Adrenal gland (tissue), 12 donors: ENCODE results near the gene FAM162A. TPM values are rescaled to one million over a fixed set of nuclear protein-coding genes. Genes with fewer than 3 reads are reported as not detected.

Experiments
- DNase-seq, 7 donors: peaks; one replicate each; pipeline ENCODE4 v3.0.0-alpha.2; 2019 to 2020
- H3K27ac ChIP-seq, 5 donors: fragments of 200-600 bp; sonication (generic) in 4 of 5; 1 replicate in 3 of 5; 2 replicates in 2 of 5; pipeline versions ENCODE4 v1.5.1 to v1.8.0; 2016 to 2020; ENCODE audit warnings: mild to moderate bottlenecking in 1 of 5
- H3K27me3 ChIP-seq: fragments of 200-600 bp; 2 replicates; pipeline ENCODE4 v1.8.0; 2021
- H3K36me3 ChIP-seq, 2 donors: fragments of 200-600 bp; replicated peaks in 1 of 2; 1 replicate in 1 of 2; 2 replicates in 1 of 2; pipeline versions ENCODE4 v1.5.1 to v1.8.0; 2018 to 2022
- H3K4me1 ChIP-seq, 2 donors: fragments of 200-600 bp; replicated peaks in 1 of 2; 1 replicate in 1 of 2; 2 replicates in 1 of 2; pipeline versions ENCODE4 v1.5.1 to v1.8.0; 2018 to 2021
- H3K4me3 ChIP-seq, 4 donors: fragments of 200-600 bp; sonication (generic) in 3 of 4; one replicate each; pipeline ENCODE4 v1.5.1; 2016 to 2018
- H3K9me3 ChIP-seq, 3 donors: fragments of 200-600 bp; sonication (generic) in 1 of 3; replicated peaks in 1 of 3; 1 replicate in 2 of 3; 2 replicates in 1 of 3; pipeline versions ENCODE4 v1.5.1 to v1.8.0; 2016 to 2021
- CTCF ChIP-seq, 6 experiments: fragments of 450-650 bp in 4 of 6; fragments of 200-600 bp in 2 of 6; sonication (generic) in 1 of 6; IDR thresholded peaks; 1 replicate in 5 of 6; 2 replicates in 1 of 6; pipeline versions ENCODE4 v1.5.1 to v1.8.0; 2016 to 2021; ENCODE audit warnings: antibody characterized with exemption in 6 of 6, mild to moderate bottlenecking in 2 of 6, moderate library complexity in 1 of 6
- POLR2A ChIP-seq, 2 donors: fragments of 450-650 bp; IDR thresholded peaks; one replicate each; pipeline ENCODE4 v1.6.1; 2017; ENCODE audit warnings: antibody characterized with exemption in 2 of 2, mild to moderate bottlenecking in 2 of 2, moderate library complexity in 1 of 2
- WGBS, 4 donors: extraction: QIAGEN DNeasy Blood & Tissue Kit in 2 of 4; methylation state at CpG; one replicate each; pipeline versions ENCODE4 v1.1.5 to v1.1.7; 2013 to 2017; 5-methylcytosine and 5-hydroxymethylcytosine counted together
- intact Hi-C, 2 donors: fragments of 100-400 bp; cut with DNase I; formaldehyde crosslinking; loops; one replicate each; pipeline versions ENCODE4 v1.14.1 to v1.15.0; 2022 to 2023
- polyA plus RNA-seq, 3 donors: library from polyadenylated mRNA; stranded (reverse); fragments of 200-250 nt in 2 of 3; fragments of 350-450 nt in 1 of 3; fragmentation: Illumina TruSeq in 1 of 3; extraction: RNeasy Lipid Tissue Mini Kit (QIAGEN cat#74804) in 1 of 3; gene quantifications; one replicate each; pipeline ENCODE4 v1.2.3, GENCODE V29; 2013 to 2014
- total RNA-seq, 9 donors: library from RNA; depleted of rRNA in 4 of 9; stranded (reverse); fragments of >200 nt in 4 of 9; fragments of 120-200 nt in 1 of 9; fragmentation: NEBNext Ultra II Directional in 1 of 9; extraction: Animal tissue kit (Norgen Biotek cat#: 25700) in 1 of 9; gene quantifications; one replicate each; pipeline versions ENCODE4 v1.1.0 to v1.2.4, GENCODE V29; 2013 to 2023
- donor health status: healthy with polysubstance abuse.
- donor health status: Bipolar disorder and iron deficiency.
- donor health status: DM: yes; HTN: yes; CAD: no.
- donor health status: DM: no; HTN: no; CAD: no.
- donor health status: DM: no; HTN: no; CAD: no.
- donor health status: DM: yes; HTN: yes; CAD: no.

FAM162A gene
- total and polyA plus RNA-seq, 12 donors: 36.2 to 287 (median 79.7) TPM

DNA sequence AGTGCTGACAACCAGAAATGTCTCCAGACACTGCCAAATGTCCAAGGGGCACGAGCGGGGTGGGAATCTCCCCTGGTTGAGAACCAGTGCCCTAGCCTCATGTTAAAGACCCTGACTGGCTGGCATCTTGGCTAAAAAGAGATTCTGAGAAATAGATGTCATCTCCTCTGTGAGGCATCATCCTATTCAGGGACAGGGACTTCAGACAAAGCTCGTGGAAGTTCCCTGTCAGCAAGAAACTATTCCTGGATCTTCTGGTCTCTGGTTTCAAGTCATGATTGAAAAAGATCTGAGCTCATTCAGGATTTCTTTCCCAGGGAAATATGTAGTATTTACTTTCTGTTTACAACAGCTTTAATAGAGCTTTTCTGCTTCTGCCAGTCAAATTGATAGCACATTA, 21.0 kb downstream of the FAM162A start:
- no peak for DNase-seq
- intact Hi-C loops: no loop called here
- no peak for TF ChIP-seq POLR2A (IDR thresholded peaks at IDR 0.05)
- no peak for TF ChIP-seq CTCF (IDR thresholded peaks at IDR 0.05)
- H3K27ac ChIP-seq: no peak overlapping the region
- H3K36me3 ChIP-seq: peaks cover 0 to 70% of the 10 kb centered on the region in 2 donors
- no peak overlapping the region for H3K4me3 ChIP-seq
- H3K27me3 ChIP-seq: no peaks in the 10 kb centered on the region
- no peaks in the 10 kb centered on the region for H3K9me3 ChIP-seq
- peaks cover 0 to 2% of the 10 kb centered on the region in 2 donors for H3K4me1 ChIP-seq
- WGBS, 4 donors: 87 to 97% (median 94%) methylated on average over 3 of the region's 3 CpGs

DNA sequence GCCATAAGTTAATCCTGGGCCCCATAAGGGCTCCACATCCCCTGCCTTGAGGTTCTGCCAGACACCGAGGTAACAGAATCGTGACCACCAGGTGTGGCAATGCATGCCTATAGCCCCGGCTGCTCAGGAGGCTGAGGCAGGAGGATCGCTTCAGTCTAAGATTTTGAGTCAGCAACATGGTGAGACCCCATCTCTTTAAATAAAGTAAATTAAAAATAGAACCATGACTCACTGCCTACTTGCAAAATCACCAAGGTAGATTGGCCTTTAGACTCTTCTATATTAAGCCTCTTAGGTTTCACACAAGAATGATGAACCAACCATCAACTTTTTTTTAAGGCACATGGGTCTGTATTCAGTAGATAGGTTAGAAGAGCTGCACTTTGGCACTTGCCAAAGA, 22.2 kb downstream of the FAM162A start:
- H3K27ac ChIP-seq: no peak overlapping the region
- 80 to 100% (median 91%) methylated on average over 4 of the region's 4 CpGs for whole genome bisulfite sequencing, 4 donors
- no peaks in the 10 kb centered on the region for H3K27me3 ChIP-seq
- H3K36me3 ChIP-seq: peaks cover 0 to 80% of the 10 kb centered on the region in 2 donors
- H3K9me3 ChIP-seq: no peaks in the 10 kb centered on the region
- no peak for DNase-seq
- TF ChIP-seq POLR2A (IDR thresholded peaks at IDR 0.05) (no peak), CTCF (IDR thresholded peaks at IDR 0.05) (no peak)
- H3K4me3 ChIP-seq: no peak overlapping the region
- intact Hi-C loops: no loop called here
- H3K4me1 ChIP-seq: peaks cover 0 to 3% of the 10 kb centered on the region in 2 donors

- WGBS, 4 donors: 60 to 81% (median 70%) methylated on average over 1 of the region's 1 CpG
- Histone ChIP-seq H3K27me3 (no peaks in the 10 kb centered on the region), H3K4me1 (peaks cover 0 to 5% of the 10 kb centered on the region in 2 donors), H3K9me3 (no peaks in the 10 kb centered on the region), H3K36me3 (peaks cover 0 to 85% of the 10 kb centered on the region in 2 donors), H3K27ac (peak overlapping the region in 1 of 5 donors; percentile 17), H3K4me3 (no peak overlapping the region)
- no peak for TF ChIP-seq CTCF (IDR thresholded peaks at IDR 0.05)
- TF ChIP-seq POLR2A (IDR thresholded peaks at IDR 0.05): no peak
- no peak for DNase-seq
- intact Hi-C loops: no loop called here
These were observed 24.0 kb downstream of the FAM162A start for GRCh38 chr3:122407946-122408345.

DNA sequence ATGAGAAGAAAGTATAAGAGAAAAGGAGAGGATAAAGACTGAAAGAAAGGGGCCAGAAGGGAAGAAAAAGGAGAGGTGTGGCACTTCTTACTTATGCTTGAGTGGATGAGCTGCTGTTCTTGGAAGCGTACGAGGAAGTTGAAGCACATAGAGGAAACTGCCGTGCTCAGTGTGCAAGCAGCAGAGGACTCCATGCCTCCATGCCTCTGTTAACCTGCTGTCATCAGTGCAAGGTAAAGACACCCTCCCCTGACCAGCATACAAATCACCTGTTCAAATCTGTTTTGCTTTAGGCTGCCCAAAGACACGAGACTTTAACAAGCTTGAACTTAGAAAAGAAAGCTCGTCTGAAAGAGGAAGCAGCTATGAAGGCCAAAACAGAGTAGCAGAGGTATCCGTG, 25.5 kb downstream of the FAM162A start:
- Histone ChIP-seq H3K9me3 (no peaks in the 10 kb centered on the region), H3K36me3 (peaks cover 0 to 71% of the 10 kb centered on the region in 2 donors), H3K4me3 (no peak overlapping the region), H3K27me3 (no peaks in the 10 kb centered on the region), H3K27ac (peak overlapping the region in 2 of 5 donors; percentile 16 to 45), H3K4me1 (peaks cover 0 to 15% of the 10 kb centered on the region in 2 donors)
- no peak for TF ChIP-seq CTCF (IDR thresholded peaks at IDR 0.05)
- no peak for TF ChIP-seq POLR2A (IDR thresholded peaks at IDR 0.05)
- 76 to 89% (median 79%) methylated on average over 6 of the region's 6 CpGs for WGBS, 4 donors
- no peak for DNase-seq
- intact Hi-C loops: no loop called here
